NCI-H2081 (cell line): ENCODE data around the gene DDAH1.

Experiments
- DNase-seq, 2 experiments: peaks; one replicate each; lab custom pipeline; 2025; lab: John Stamatoyannopoulos, UW

DDAH1 gene

DNA sequence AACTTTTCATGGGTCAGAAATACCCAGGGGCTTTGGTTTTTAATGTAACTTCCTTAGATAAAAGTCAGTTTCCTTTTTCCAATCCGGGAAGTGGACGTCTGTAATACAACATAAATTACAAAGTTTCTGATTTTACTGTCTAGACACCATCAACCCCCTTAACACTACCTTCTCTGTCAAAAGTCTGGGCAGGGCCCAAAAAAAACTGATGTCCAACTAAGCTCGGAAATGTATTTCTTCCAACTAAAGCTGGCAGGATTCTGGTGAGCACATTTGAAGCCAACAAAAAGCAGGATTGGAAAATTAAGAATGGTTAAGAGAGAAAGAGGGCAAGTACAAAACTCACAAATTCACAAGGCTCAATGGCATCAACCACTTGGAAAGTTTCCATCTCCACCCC lies 24.3 kb downstream of the DDAH1 start:
- DNase-seq: no peak

DNA sequence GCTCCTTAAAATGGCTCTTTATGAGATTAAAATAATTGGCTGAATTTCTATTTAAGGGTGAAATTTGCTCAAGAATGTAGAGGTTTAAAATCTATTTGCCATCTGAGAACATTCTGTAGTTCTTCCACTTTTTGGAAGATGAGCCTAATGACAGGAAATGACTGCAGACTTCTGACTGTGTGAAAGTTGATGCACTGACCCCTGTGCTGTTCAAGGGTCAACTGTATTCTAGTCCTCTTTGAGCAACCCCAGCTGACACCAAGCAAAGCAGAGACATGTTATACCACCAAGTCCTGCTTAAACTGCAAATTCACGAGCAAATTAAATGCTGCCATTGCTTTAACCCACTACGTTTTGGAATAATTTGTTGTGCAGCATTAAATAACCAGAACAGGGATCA lies 26.6 kb downstream of the DDAH1 start:
- no peak for DNase-seq

DNA sequence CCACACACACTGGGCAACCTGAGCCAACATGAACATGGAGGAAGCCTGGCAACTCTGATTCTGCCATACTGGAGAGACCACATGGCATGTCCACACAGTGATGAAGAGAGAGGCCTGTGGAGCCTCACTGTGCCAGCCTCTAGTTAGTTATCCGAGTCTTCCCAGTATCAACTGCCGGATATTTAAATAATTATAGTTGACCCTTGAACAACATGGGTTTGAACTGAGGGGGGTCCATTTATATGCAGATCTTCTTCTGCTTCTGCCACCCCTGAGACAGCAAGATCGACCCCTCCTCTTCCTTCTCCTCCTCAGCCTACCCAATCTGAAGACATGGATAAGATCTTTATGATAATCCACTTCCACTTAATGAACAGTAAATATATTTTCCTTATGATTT lies 27.8 kb downstream of the DDAH1 start:
- DNase-seq: no peak

GRCh38 chr1:85433096-85433495 lies 31.9 kb downstream of the DDAH1 start:
- DNase-seq: no peak

DNA sequence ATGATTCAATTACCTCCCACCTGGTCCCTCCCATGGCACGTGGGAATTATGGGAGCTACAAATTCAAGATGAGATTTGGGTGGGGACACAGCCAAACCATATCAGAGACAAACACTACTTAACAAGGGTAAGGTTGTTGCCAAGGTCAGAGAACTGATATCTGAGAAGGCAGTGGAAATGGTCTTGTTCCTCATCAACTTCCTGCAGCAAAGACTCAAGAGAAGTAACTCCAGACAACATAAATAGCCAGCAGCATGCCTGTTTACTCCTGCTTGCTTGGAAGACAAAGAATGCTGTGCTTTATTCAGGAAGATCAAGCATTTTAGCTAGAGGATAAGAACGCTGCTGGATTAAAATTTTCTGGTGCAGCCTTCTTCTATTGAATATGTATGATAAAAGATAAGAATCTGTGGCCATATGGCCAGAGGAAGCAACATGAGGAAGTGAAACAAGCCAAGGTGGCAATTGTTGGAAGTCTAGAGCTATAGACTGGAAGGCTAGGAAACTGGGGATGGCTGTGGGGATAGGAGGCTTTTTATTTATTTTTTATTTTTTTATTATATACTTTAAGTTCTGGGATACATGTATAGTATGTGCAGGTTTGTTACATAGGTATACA lies 36.4 kb downstream of the DDAH1 start:
- DNase-seq: no peak

- DNase-seq: no peak
These were observed 37.1 kb downstream of the DDAH1 start for GRCh38 chr1:85427849-85428248.

DNA sequence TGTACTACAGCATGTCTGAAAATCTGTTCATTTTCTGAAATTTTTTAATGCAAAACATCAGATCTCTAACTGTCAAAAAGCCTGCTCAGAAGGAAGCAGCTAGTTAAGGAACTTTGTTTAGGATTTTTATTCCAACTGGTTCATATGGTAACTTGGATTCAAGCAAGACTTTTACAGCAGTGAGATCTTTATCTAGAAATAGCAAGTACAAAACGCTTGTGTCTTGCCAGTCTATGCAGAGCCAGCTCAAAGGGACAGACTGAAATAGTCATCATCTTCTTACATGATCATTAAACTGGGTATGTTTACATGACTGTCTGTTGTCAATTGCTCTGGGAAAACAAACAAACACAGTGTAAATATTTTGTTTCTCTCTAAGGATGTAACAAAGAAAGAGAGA lies 37.6 kb downstream of the DDAH1 start:
- no peak for DNase-seq

GRCh38 chr1:85421179-85421578 lies 43.8 kb downstream of the DDAH1 start:
- no peak for DNase-seq

DNA sequence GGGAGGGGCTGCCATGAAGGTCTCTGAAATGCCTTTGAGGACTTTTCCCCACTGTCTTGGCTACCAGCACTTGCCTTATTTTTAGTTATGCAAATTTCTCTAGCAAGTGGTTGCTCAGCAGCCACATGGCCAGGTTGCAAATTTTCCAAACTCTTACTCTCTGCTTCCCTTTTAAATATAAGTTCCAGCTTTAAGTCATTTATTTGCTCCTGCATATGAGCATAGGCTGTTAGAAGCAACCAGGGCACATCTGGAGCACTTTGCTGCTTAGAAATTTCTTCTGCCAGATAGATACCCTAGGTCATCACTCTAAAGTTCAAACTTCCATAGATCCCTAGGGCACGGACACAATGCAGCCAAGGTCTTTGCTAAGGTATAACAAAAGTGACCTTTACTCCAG lies 44.8 kb downstream of the DDAH1 start:
- no peak for DNase-seq

- no peak for DNase-seq
These were observed 47.1 kb downstream of the DDAH1 start for GRCh38 chr1:85417876-85418275.

DNA sequence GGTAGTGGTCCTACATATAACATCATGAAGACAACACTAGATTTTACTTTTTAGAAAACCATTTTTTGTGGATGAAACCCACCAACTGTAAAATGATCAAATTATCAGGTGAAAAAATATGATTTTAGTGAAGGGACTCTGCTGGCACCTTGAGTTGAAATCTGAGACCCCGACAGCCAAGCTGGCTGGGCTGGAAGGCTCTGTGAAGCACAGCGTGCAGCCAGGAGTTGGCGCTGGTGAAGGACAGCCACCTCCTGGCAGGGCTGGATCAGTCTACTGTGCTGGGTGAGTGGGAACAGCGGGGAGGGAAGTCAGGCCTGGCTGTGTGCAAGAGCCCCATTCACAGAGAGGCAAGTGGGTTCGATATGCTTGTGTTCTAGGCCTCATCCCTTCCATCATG lies 47.9 kb downstream of the DDAH1 start:
- DNase-seq: no peak

DNA sequence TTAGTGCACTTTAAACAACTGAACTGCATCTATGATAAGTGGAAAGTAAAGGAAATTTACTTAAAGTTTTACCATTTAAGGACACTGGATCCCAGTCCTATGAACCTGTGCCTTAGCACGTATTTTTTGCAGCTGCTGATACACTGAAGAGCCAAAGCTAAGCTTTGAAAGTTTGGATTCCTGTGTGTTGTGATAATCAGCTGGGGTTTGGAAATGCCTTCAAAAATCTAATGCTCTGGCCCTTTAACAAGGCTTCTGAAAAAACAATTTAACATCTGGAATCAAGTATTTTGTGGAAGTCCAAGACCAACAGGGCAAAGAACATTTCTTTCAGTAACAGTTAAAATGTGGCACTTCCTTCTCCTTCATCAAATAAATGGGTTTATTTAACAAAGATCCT lies 51.8 kb downstream of the DDAH1 start:
- DNase-seq: no peak

- no peak for DNase-seq
These were observed 53.2 kb downstream of the DDAH1 start for GRCh38 chr1:85411567-85412305.

GRCh38 chr1:85409516-85409915 lies 55.4 kb downstream of the DDAH1 start:
- no peak for DNase-seq

DNA sequence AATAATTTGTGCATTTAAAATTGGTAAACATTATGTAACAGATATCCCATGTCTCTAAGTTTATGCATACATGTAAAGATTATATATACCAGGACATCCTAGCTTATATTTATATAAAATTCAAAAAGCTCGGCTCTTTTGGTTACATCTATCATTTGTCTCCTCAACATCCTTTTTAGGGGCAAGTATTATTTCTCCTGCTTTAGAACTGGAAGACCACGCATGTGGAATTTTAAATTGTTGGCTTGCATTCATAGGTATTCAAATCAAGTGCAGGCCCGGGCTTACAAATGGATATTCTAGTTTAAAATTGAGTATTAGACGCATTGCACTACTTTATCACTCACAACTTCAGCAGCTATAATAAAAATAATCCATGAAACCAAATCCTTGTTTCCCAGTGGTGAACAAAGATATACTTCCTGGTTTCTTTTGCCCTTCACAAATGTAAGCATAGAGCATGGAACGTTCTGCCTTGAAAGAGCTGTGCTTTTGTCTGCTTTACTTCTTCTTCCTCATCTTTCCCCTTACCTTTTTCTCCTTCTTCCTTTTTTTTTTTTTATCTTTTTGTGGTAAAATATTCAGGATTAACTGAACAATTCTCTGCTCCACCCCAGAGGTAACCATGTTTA lies 57.1 kb downstream of the DDAH1 start:
- no peak for DNase-seq

DNA sequence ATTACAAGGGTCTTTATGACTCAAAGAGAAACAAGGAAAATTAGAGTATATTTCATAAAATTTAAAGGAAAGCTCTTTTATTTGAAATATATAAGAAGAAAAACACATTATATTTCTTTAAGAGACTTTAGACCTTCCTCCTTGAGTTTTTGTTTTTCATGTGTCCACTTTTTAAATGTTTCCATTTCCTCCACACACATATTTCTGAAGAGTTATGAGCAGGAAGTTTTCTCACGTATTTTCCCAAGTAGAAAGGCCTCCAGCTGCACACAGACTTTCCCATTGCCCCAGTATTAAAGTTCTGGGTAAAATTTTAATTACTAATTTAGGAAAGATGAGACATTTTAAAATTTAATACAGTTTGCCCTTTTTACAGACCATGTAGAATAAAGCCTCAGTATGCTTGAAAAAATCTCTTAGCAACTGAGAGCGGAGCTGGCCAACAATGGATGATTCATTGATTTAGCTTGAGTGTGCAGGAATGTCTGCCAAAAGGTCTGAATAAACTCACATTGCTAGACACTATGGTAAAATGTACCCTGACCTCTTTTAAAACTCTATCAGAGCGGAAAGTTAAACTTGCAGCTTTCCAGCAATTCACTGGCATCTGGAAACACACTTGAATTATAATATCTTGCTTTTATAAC lies 57.9 kb downstream of the DDAH1 start:
- no peak for DNase-seq

GRCh38 chr1:85406081-85406480 lies 58.9 kb downstream of the DDAH1 start:
- DNase-seq: no peak

GRCh38 chr1:85404408-85404807 lies 60.6 kb downstream of the DDAH1 start:
- DNase-seq: no peak

GRCh38 chr1:85398391-85399064 lies 66.4 kb downstream of the DDAH1 start:
- no peak for DNase-seq

- no peak for DNase-seq
These were observed 67.4 kb downstream of the DDAH1 start for GRCh38 chr1:85397490-85398032.

DNA sequence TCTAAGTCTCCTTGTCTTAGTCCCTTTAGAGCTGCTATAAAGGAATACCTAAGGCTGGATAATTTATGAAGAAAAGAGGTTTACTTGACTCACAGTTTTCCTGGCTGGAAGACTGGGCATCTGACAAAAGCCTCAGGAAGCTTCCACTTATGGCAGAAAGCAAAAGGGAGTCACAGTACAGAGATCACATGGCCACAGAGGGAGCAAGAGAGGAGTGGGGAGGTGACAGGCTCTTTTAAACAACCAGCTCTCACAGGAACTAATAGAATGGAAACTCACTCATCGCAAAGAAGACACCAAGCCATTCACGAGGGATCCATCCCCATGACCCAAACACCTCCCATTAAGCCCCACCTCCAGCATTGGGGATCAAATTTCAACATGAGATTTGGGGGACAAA lies 68.8 kb downstream of the DDAH1 start:
- no peak for DNase-seq

DNA sequence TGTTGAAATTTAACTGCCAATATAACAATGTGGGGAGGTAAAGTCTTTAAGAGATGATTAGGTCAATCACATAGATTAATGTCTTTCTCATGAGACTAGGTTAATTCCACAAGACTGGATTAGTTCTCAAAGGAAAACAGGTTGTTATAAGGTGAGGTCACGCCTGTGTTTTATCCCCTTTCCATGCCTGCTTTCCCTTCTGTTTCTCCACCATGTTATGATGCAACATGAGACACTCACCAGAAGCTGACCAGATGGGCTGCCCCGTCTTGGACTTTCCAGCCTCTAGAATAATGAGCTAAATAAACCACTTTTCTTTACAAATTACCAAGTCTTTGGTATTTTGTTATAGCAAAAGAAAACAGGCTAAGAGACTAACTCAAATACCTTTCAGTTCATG lies 70.8 kb downstream of the DDAH1 start:
- DNase-seq: no peak
